ENCODE results near the gene ADH6.

ADH6 gene

GRCh38 chr4:99161373-99162099, 57.5 kb downstream of the ADH6 start:
- TF ChIP-seq POLR2AphosphoS5 (IDR thresholded peaks at IDR 0.05; ENCODE audit: low read depth, low read length) (no peak), TAF1 (IDR thresholded peaks at IDR 0.05; ENCODE audit: borderline replicate concordance, insufficient read depth, low read length) (no peak), FOXP2 (optimal IDR thresholded peaks at IDR 0.05; ENCODE audit: borderline replicate concordance, extremely low read depth, extremely low read length, insufficient read depth) (no peak), SIN3A (IDR thresholded peaks at IDR 0.05; ENCODE audit: borderline replicate concordance, insufficient read depth, low read length) (no peak)

- TF ChIP-seq POLR2AphosphoS5 (IDR thresholded peaks at IDR 0.05; ENCODE audit: low read depth, low read length): no peak
Measured at GRCh38 chr4:99159699-99160098, 59.3 kb downstream of the ADH6 start.

GRCh38 chr4:99157478-99157935, 61.5 kb downstream of the ADH6 start:
- TF ChIP-seq REST (IDR thresholded peaks at IDR 0.05; ENCODE audit: insufficient read depth in 1 of 2, low read depth in 2 of 2, low read length in 2 of 2) (no peak), POLR2AphosphoS5 (IDR thresholded peaks at IDR 0.05; ENCODE audit: low read depth, low read length) (no peak), SIN3A (IDR thresholded peaks at IDR 0.05; ENCODE audit: borderline replicate concordance, insufficient read depth, low read length) (no peak), TAF1 (IDR thresholded peaks at IDR 0.05; ENCODE audit: borderline replicate concordance, insufficient read depth, low read length) (no peak), FOXP2 (optimal IDR thresholded peaks at IDR 0.05; ENCODE audit: borderline replicate concordance, extremely low read depth, extremely low read length, insufficient read depth) (no peak)

GRCh38 chr4:99156992-99157391, 62.1 kb downstream of the ADH6 start:
- TF ChIP-seq FOXP2 (optimal IDR thresholded peaks at IDR 0.05; ENCODE audit: borderline replicate concordance, extremely low read depth, extremely low read length, insufficient read depth) (no peak), TAF1 (IDR thresholded peaks at IDR 0.05; ENCODE audit: borderline replicate concordance, insufficient read depth, low read length) (no peak), SIN3A (IDR thresholded peaks at IDR 0.05; ENCODE audit: borderline replicate concordance, insufficient read depth, low read length) (no peak), POLR2AphosphoS5 (IDR thresholded peaks at IDR 0.05; ENCODE audit: low read depth, low read length) (no peak), REST (IDR thresholded peaks at IDR 0.05; ENCODE audit: insufficient read depth in 1 of 2, low read depth in 2 of 2, low read length in 2 of 2) (no peak)

- TF ChIP-seq SIN3A (IDR thresholded peaks at IDR 0.05; ENCODE audit: borderline replicate concordance, insufficient read depth, low read length) (no peak), TAF1 (IDR thresholded peaks at IDR 0.05; ENCODE audit: borderline replicate concordance, insufficient read depth, low read length) (no peak), FOXP2 (optimal IDR thresholded peaks at IDR 0.05; ENCODE audit: borderline replicate concordance, extremely low read depth, extremely low read length, insufficient read depth) (no peak), REST (IDR thresholded peaks at IDR 0.05; ENCODE audit: insufficient read depth in 1 of 2, low read depth in 2 of 2, low read length in 2 of 2) (no peak), POLR2AphosphoS5 (IDR thresholded peaks at IDR 0.05; ENCODE audit: low read depth, low read length) (no peak)
Measured at GRCh38 chr4:99154658-99155342, 64.2 kb downstream of the ADH6 start.

Measured in PFSK-1 (cell line).